ENCODE measurements around the gene TTC7B. TPM values are rescaled to one million over a fixed set of nuclear protein-coding genes. Genes with fewer than 3 reads are reported as not detected.

The TTC7B gene
- total RNA-seq, 1 donor from 2014 or later: 46.6 TPM

GRCh38 chr14:90853116-90853515 is 36.9 kb upstream of the TTC7B start:
- H3K4me3 Mint-ChIP-seq (ENCODE audit: low read depth): no peak overlapping the region
- no peak overlapping the region for H3K27ac Mint-ChIP-seq
- no peak for TF ChIP-seq CTCF (IDR thresholded peaks at IDR 0.05; ENCODE audit: unreplicated experiment)
- H3K27me3 Mint-ChIP-seq: no peaks in the 10 kb centered on the region
- no peak for DNase-seq (ENCODE audit: low spot score, unreplicated experiment)
- peaks cover 2% of the 10 kb centered on the region for H3K4me1 Mint-ChIP-seq (ENCODE audit: low read depth)
- no peaks in the 10 kb centered on the region for H3K9me3 Mint-ChIP-seq (ENCODE audit: low read depth)
- H3K36me3 Mint-ChIP-seq (ENCODE audit: insufficient read depth): no peaks in the 10 kb centered on the region

- DNase-seq (ENCODE audit: low spot score, unreplicated experiment): no peak
- no peak overlapping the region for H3K4me3 Mint-ChIP-seq (ENCODE audit: low read depth)
- H3K36me3 Mint-ChIP-seq (ENCODE audit: insufficient read depth): no peaks in the 10 kb centered on the region
- TF ChIP-seq CTCF (IDR thresholded peaks at IDR 0.05; ENCODE audit: unreplicated experiment): no peak
- no peaks in the 10 kb centered on the region for H3K9me3 Mint-ChIP-seq (ENCODE audit: low read depth)
- H3K27me3 Mint-ChIP-seq: no peaks in the 10 kb centered on the region
- peaks cover 2% of the 10 kb centered on the region for H3K4me1 Mint-ChIP-seq (ENCODE audit: low read depth)
- H3K27ac Mint-ChIP-seq: no peak overlapping the region
Measured at GRCh38 chr14:90851327-90852036, 35.3 kb upstream of the TTC7B start.

GRCh38 chr14:90850487-90850886 is 34.3 kb upstream of the TTC7B start:
- no peaks in the 10 kb centered on the region for H3K9me3 Mint-ChIP-seq (ENCODE audit: low read depth)
- H3K36me3 Mint-ChIP-seq (ENCODE audit: insufficient read depth): no peaks in the 10 kb centered on the region
- no peaks in the 10 kb centered on the region for H3K27me3 Mint-ChIP-seq
- peak overlapping the region; percentile 59 for H3K27ac Mint-ChIP-seq
- no peak overlapping the region for H3K4me3 Mint-ChIP-seq (ENCODE audit: low read depth)
- no peak for DNase-seq (ENCODE audit: low spot score, unreplicated experiment)
- H3K4me1 Mint-ChIP-seq (ENCODE audit: low read depth): peaks cover 2% of the 10 kb centered on the region
- TF ChIP-seq CTCF (IDR thresholded peaks at IDR 0.05; ENCODE audit: unreplicated experiment): no peak

GRCh38 chr14:90849787-90850444 is 33.7 kb upstream of the TTC7B start:
- Mint-ChIP-seq H3K27me3 (no peaks in the 10 kb centered on the region), H3K9me3 (ENCODE audit: low read depth) (no peaks in the 10 kb centered on the region), H3K27ac (peak overlapping the region; percentile 29), H3K4me3 (ENCODE audit: low read depth) (no peak overlapping the region), H3K4me1 (ENCODE audit: low read depth) (peaks cover 2% of the 10 kb centered on the region), H3K36me3 (ENCODE audit: insufficient read depth) (no peaks in the 10 kb centered on the region)
- no peak for DNase-seq (ENCODE audit: low spot score, unreplicated experiment)
- no peak for TF ChIP-seq CTCF (IDR thresholded peaks at IDR 0.05; ENCODE audit: unreplicated experiment)

GRCh38 chr14:90848944-90849731 is 32.9 kb upstream of the TTC7B start:
- Mint-ChIP-seq H3K4me3 (ENCODE audit: low read depth) (no peak overlapping the region), H3K9me3 (ENCODE audit: low read depth) (no peaks in the 10 kb centered on the region), H3K27ac (peak overlapping the region; percentile 20), H3K27me3 (no peaks in the 10 kb centered on the region), H3K4me1 (ENCODE audit: low read depth) (peaks cover 2% of the 10 kb centered on the region), H3K36me3 (ENCODE audit: insufficient read depth) (no peaks in the 10 kb centered on the region)
- DNase-seq (ENCODE audit: low spot score, unreplicated experiment): no peak
- TF ChIP-seq CTCF (IDR thresholded peaks at IDR 0.05; ENCODE audit: unreplicated experiment): no peak
